ENCODE results near the gene KCTD16. TPM values are rescaled to one million over a fixed set of nuclear protein-coding genes. Genes with fewer than 3 reads are reported as not detected.

KCTD16 gene
- total RNA-seq, 1 experiment from 2014 or later = 0.08 TPM

GRCh38 chr5:144315994-144316634 is 145.4 kb downstream of the KCTD16 start:
- DNase-seq (ENCODE audit: low read depth, low spot score) (no peak), ATAC-seq (no peak)
- TF ChIP-seq REST (IDR thresholded peaks at IDR 0.05; ENCODE audit: insufficient read depth in 1 of 2, low read depth in 2 of 2, low read length in 1 of 2) (no peak), TCF7L2 (IDR thresholded peaks at IDR 0.05; ENCODE audit: low read depth, low read length) (no peak), SIN3A (IDR thresholded peaks at IDR 0.05; ENCODE audit: borderline replicate concordance, insufficient read depth, low read depth, low read length) (no peak), POLR2AphosphoS5 (IDR thresholded peaks at IDR 0.05; ENCODE audit: low read depth, low read length) (no peak), CTCF (IDR thresholded peaks at IDR 0.05) (no peak)
- H3K27me3 ChIP-seq (ENCODE audit: control insufficient read depth, insufficient read depth, low read length) = no peaks in the 10 kb centered on the region
- no peak overlapping the region for H3K4me3 ChIP-seq (ENCODE audit: low read depth in 2 of 2, low read length in 2 of 2)
- POLR2A ChIA-PET = no interaction called here
- no TSS peak for BruUV-seq (replicated peaks)
- CTCF ChIA-PET = no interaction called here
- H3K27ac ChIP-seq (ENCODE audit: low read length) = no peak overlapping the region
- H3K4me1 ChIP-seq (ENCODE audit: control insufficient read depth, insufficient read depth, low read length) = no peaks in the 10 kb centered on the region
- no peaks in the 10 kb centered on the region for H3K9me3 ChIP-seq (ENCODE audit: control insufficient read depth, insufficient read depth, low read depth, low read length)
- no peaks in the 10 kb centered on the region for H3K36me3 ChIP-seq (ENCODE audit: control insufficient read depth, insufficient read depth, low read length)
- in situ Hi-C loops (cut with HindIII; ENCODE audit: low pct_unique_long_range_greater_than_20kb, low sequenced_read_pairs) (no loop called here), intact Hi-C loops (cut with micrococcal nuclease; ENCODE audit: unreplicated experiment) (no loop called here)

- ATAC-seq (no peak), DNase-seq (ENCODE audit: low read depth, low spot score) (no peak)
- H3K36me3 ChIP-seq (ENCODE audit: control insufficient read depth, insufficient read depth, low read length) = no peaks in the 10 kb centered on the region
- H3K9me3 ChIP-seq (ENCODE audit: control insufficient read depth, insufficient read depth, low read depth, low read length) = no peaks in the 10 kb centered on the region
- TF ChIP-seq CTCF (IDR thresholded peaks at IDR 0.05) = no peak
- TF ChIP-seq POLR2AphosphoS5 (IDR thresholded peaks at IDR 0.05; ENCODE audit: low read depth, low read length) = no peak
- TF ChIP-seq SIN3A (IDR thresholded peaks at IDR 0.05; ENCODE audit: borderline replicate concordance, insufficient read depth, low read depth, low read length) = no peak
- TF ChIP-seq TCF7L2 (IDR thresholded peaks at IDR 0.05; ENCODE audit: low read depth, low read length) = no peak
- no peak for TF ChIP-seq REST (IDR thresholded peaks at IDR 0.05; ENCODE audit: insufficient read depth in 1 of 2, low read depth in 2 of 2, low read length in 1 of 2)
- no peak overlapping the region for H3K27ac ChIP-seq (ENCODE audit: low read length)
- CTCF ChIA-PET = no interaction called here
- intact Hi-C loops (cut with micrococcal nuclease; ENCODE audit: unreplicated experiment) = no loop called here
- H3K27me3 ChIP-seq (ENCODE audit: control insufficient read depth, insufficient read depth, low read length) = no peaks in the 10 kb centered on the region
- in situ Hi-C loops (cut with HindIII; ENCODE audit: low pct_unique_long_range_greater_than_20kb, low sequenced_read_pairs) = no loop called here
- no TSS peak for BruUV-seq (replicated peaks)
- POLR2A ChIA-PET = no interaction called here
- H3K4me1 ChIP-seq (ENCODE audit: control insufficient read depth, insufficient read depth, low read length) = no peaks in the 10 kb centered on the region
- no peak overlapping the region for H3K4me3 ChIP-seq (ENCODE audit: low read depth in 2 of 2, low read length in 2 of 2)
Observed at GRCh38 chr5:144318011-144318410, 147.3 kb downstream of the KCTD16 start.

All from Panc1 (cell line).